Stimulated activated CD8-positive, alpha-beta memory T cell treated with anti-CD3 and anti-CD28 coated beads, Interleukin-7, amount 100 ng/mL, for 1 hour (primary cell): ENCODE data around the gene PRKCA.
"Not testable (repeated sequence)": the region's sequence is repeated elsewhere in the genome, so short reads cannot be mapped to it uniquely, and the experiment has no call there.

Experiments used
- DNase-seq, 2 donors: peaks; one replicate each; pipeline ENCODE4 v3.0.0-alpha.2; 2020; ENCODE audit warnings: low read depth in 2 of 2

Gene PRKCA

GRCh38 chr17:66383333-66383732 lies 80.9 kb downstream of the PRKCA start:
- no peak for DNase-seq

- DNase-seq, result no peak
These were observed 84.3 kb downstream of the PRKCA start for GRCh38 chr17:66386498-66387351.

- DNase-seq, result no peak
These were observed 85.1 kb downstream of the PRKCA start for GRCh38 chr17:66387392-66387981.

- DNase-seq, result no peak
These were observed 90.5 kb downstream of the PRKCA start for GRCh38 chr17:66392783-66393437.

- DNase-seq, result no peak
These were observed 93.5 kb downstream of the PRKCA start for GRCh38 chr17:66395961-66396360.

GRCh38 chr17:66397486-66397885 lies 95.1 kb downstream of the PRKCA start:
- no peak for DNase-seq

GRCh38 chr17:66398059-66398458 lies 95.6 kb downstream of the PRKCA start:
- no peak for DNase-seq

GRCh38 chr17:66398617-66399016 lies 96.2 kb downstream of the PRKCA start:
- DNase-seq, result no peak

GRCh38 chr17:66399441-66399840 lies 97.0 kb downstream of the PRKCA start:
- no peak for DNase-seq

- DNase-seq, result not testable (repeated sequence)
These were observed 97.8 kb downstream of the PRKCA start for GRCh38 chr17:66400041-66400688.

GRCh38 chr17:66400698-66401097 lies 98.3 kb downstream of the PRKCA start:
- DNase-seq, result no peak

- DNase-seq, result no peak
These were observed 99.0 kb downstream of the PRKCA start for GRCh38 chr17:66401364-66401763.

- no peak for DNase-seq
These were observed 101.6 kb downstream of the PRKCA start for GRCh38 chr17:66403846-66404556.

- DNase-seq, result no peak
These were observed 103.6 kb downstream of the PRKCA start for GRCh38 chr17:66405836-66406677.

GRCh38 chr17:66406701-66407644 lies 104.6 kb downstream of the PRKCA start:
- no peak for DNase-seq

GRCh38 chr17:66407864-66408263 lies 105.5 kb downstream of the PRKCA start:
- no peak for DNase-seq

- no peak for DNase-seq
These were observed 109.1 kb downstream of the PRKCA start for GRCh38 chr17:66411520-66411919.

- DNase-seq, result no peak
These were observed 110.6 kb downstream of the PRKCA start for GRCh38 chr17:66412857-66413558.
